ENCODE data around the gene AMER1. TPM values are rescaled to one million over a fixed set of nuclear protein-coding genes. Genes with fewer than 3 reads are reported as not detected.

Gene AMER1
- total and polyA plus RNA-seq, 2 of the 8 experiments (the other 6 are each of a cell fraction or from before 2014, with no cell fraction given), result 3.3 to 9.4 TPM

GRCh38 chrX:64191281-64192010 lies 14.1 kb downstream of the AMER1 start (continued):
- TF ChIP-seq EZH2 (IDR thresholded peaks at IDR 0.05; ENCODE audit: low read depth, low read length, severe bottlenecking), result no peak

Data from H1 (cell line).